HG02970 (cell line): Measurements from ENCODE around the gene CELF5.

Experiments
- ATAC-seq: cut with Tn5 transposase; IDR thresholded peaks from one replicate; pipeline ENCODE4 v1.9.1; 2021; ENCODE audit warnings: mild to moderate bottlenecking, moderate library complexity, moderate number of reproducible peaks; ENCODE audit not compliant: unreplicated experiment, low FRiP score

CELF5 gene

DNA sequence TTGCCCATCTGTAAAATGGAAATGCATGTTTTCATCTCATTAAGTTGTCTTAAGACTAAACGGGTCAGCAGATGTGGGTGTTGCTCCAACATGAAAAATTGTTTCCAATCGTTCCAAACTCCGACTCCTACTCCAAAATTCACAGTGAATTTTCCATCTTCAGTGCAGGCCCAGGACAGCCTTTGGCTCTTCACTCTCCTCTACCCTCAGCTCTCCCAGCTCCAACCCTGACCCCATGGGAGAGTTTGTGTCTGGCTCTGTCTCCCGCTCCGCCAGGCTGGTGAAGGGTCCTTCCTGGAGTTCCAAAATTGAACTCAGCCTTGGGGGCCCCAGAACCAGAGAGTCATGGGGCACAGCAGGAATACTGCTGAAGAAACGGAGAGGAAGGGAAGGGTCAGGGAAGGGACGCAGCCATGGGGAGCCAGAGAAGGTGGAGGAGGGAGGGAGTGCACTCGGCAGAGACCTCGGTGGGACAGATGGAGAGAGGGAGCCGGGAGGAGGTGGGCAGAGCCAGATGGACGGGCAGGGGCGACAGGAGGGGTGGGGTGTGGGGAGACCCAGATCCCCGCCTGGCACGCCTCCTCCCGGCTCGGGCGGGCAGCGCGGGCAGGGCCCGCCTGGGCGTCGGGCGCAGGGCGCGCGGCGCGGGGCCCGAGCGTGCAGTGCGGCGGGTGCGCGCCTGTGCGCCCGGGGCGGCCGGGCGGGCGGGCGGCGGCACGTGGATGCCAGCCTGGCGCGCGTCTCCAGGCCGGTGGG, 45.6 kb downstream of the CELF5 start:
- ATAC-seq: no peak

DNA sequence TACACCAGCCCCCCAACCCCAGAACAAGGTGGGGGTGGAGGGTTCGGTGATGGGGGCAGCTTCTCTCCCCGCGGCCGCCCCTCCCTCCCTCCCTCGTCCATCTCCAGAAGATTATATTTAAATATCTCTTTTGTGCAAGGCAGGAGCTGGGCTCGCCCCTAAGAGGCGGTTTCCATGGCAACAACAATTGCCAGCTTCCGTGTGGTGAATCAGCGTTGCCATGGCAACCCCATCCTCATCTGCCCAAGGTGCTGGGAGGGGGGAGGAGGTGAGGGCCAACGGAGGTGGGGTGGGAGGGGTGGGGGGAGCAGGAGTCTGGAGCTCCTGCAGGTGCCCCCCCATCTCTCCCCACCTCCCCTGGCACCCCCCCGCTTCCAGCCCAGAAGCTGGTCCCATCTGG, 46.4 kb downstream of the CELF5 start:
- no peak for ATAC-seq

DNA sequence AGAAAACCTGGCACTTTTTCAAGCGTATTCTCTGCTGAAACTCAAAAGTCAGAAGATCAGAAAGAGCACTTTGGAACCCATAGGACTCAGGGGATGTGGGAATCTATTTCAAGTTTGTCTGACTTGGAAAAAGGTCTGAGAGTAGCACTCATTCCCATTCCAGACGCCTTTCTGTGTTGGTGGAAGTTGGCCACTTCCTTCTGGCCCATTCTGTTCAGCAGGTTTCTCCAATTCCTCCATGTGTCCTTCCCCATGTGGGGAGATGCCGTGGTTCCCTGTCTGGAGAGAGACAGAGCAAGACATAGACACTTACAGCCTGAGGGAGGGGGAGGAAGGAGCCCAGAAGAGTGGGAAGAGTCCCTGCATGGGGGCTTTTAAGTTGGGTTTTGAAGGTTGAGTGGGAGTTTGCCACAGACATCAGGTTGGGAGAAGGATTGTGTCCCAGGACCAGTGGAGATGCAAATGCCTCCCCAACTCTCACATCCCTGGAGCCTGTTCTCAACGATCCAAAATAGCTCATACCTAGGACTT, 48.0 kb downstream of the CELF5 start:
- ATAC-seq: no peak

GRCh38 chr19:3272952-3273351, 48.5 kb downstream of the CELF5 start:
- ATAC-seq: no peak

DNA sequence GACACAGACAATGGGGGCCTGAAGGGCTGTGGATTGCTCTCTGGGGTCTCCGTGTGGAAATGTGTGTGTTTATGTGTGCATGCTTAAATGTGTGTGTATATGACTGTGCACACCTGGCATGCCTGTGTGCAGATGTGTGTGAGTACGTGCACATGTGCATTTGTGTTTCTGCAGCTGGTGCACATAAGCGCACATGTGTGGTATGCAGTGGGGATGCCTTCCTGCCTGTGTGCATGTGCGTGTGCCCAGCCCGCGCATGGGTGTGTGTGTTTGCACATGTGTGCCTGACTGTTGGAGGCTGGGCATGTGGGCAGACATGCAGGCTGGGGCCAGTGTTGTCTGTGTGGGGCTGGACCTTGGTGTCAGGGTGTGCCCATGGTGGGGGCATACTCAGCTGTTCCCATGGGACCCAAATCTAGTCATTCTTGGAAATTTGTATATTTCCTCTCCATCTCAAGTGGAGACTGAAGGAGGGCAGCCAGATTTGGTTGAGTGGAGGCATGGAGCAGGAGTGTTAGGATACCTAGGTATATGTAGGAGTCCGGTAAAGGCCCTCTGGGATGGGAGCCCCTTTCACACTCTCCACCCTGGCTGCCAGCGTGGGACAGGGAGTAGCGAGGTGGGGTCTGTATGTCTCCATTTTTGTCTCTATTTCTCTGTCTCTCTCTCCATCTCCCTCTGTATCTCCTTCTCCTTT, 49.9 kb downstream of the CELF5 start:
- no peak for ATAC-seq

DNA sequence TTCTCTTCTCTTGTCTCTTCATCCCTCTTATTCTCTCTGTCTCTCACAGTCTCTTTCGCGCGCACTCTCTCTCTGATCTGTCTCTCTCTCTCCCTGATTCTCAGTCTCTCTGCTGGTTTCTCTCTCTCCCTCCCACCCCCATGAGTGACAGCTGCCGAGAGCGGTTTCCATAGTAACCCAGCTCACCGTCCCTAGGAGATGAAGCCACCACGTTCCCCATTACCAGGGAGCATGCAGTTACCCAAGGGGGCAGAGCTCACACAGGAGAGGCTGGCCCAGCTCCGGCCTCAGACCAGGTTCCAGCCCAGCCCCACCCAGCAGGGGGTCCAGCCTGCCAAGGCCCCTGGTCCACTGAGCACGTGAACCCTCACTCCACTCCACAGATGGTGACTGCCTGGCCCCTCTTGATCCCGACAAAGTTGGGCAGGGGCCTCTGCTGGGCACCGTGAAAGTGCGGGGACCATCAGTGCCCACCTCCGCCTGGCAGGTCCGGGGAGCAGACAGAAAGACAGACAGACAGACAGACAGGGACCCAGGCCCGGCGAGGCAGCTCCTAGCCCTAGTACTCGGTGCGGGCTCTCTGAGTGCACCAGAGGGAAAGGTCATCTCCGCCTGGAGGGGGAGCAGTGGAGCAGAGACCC, 50.6 kb downstream of the CELF5 start:
- ATAC-seq: no peak

DNA sequence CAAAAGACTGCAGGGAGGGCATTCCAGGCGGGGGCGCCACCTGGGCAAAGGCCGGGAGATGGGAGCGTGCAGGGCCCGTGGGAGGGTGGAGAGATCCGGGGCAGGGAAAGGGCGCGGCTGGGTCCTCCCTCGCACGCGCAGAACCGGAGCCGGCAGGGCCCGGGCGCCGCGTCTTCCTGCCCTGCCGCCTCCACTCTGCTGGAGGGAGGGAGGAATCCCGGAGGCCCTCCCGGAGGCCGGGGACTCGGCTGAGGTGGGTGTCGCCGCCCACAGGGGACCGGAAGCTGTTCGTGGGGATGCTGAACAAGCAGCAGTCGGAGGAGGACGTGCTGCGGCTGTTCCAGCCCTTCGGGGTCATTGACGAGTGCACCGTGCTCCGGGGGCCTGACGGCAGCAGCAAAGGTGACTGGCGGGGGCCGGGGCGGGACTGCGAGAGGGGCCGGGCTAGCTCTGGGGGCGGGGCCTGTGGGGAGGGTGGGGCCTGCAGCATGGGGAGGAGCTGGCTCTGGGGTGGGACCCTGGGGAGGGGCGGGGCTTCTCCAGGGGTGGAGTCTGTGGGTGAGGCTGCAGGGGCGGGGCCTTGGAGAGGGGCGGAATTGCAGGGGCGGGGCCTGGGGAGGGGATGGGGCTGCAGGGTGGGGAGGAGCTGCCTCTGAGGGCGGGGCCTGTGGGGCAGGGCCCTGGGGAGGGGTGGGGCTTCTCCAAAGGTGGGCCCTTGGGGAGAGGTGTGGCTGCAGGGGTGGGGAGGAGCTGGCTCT, 51.3 kb downstream of the CELF5 start:
- no peak for ATAC-seq

DNA sequence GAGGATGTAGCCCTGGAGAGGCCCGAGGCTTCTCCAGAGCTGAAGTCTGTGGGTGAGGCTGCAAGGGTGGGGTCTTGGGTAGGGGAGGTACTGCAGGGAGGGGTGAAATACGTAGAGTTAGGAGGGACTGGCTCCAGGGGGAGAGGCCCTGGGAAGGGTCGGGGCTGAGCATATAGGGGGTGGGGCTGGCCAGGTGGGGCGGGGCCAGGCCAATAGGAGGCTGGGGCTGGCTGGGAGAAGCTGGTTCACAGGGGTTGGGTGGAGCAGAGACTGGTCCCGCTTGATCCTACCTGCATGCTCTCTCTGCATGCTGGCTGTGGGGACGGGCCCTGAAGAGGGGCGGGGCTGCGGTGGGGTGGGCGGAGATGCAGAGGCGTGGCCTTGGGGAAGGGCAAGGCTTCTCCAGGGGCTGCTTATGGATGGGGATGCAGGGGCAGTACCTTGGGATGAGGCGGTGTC, 51.9 kb downstream of the CELF5 start:
- no peak for ATAC-seq

- no peak for ATAC-seq
Observed at GRCh38 chr19:3277649-3278048, 53.2 kb downstream of the CELF5 start.

DNA sequence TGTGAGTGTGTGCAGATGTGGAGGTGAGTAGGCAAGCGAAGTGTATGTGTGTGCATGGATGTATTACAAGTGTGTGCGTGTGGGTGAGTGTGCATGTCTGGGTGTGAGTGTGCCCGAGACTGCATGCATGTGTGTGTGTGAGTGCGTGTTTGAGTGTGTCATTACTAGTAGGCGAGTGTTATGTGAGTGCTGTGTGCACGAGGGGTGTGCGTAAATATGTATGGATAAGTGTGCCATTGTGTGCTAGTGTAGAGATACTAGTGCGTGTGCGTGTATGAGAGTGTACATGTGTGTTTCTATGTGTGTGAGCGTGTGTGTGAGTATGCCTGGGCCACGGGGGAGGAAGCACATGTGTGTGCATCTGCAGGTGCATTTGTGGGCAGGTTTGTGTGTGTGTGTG, 53.8 kb downstream of the CELF5 start:
- ATAC-seq: no peak

GRCh38 chr19:3278749-3279148, 54.3 kb downstream of the CELF5 start:
- no peak for ATAC-seq

GRCh38 chr19:3279306-3279705, 54.8 kb downstream of the CELF5 start:
- no peak for ATAC-seq

DNA sequence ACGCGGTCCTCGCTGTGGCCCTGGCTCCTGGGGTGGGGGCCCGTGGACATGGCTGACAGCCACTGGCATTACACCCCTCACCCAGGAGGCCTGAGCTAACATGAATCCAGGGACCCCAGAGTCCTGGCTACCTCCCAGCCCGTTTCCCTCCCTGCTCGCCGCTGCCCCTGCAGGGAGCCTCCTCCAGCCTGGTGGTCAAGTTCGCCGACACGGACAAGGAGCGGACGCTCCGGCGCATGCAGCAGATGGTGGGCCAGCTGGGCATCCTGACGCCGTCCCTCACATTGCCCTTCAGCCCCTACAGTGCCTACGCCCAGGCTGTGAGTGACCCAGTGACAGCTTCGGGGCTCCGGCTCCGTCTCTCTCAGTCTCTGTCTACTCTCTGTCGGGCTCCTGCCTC, 56.6 kb downstream of the CELF5 start:
- no peak for ATAC-seq

DNA sequence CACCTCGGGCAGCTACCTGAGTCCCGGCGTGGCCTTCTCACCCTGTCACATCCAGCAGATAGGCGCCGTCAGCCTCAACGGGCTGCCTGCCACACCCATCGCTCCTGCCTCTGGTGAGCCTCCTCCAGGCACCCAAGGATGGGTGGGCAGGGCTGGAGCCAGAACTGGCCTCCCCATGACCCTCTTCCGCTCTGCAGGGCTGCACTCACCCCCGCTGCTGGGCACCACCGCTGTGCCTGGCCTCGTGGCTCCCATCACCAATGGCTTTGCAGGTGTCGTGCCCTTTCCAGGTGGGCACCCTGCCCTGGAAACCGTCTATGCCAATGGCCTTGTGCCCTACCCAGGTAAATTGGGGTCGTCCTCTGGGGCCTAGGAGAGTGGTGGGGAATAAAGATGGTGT, 57.7 kb downstream of the CELF5 start:
- no peak for ATAC-seq

DNA sequence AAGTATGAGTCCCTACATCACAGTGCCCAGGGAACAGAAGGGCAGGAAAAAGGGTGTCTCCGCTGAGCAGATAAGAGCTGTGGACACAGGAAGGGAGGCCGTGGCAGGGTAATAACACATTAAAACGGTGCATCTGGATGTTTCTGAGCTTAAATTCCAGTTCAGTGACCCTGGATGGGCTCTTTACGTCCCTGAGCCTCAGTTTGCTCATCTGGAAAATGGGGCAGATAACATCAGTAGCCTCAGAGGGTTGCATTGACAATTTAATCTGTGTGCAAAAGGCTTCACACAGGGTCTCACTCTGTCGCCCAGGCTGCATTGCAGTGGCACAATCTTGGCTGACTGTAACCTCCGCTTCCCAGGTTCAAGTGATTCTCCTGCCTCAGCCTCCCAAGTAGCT, 58.1 kb downstream of the CELF5 start:
- ATAC-seq: no peak

- ATAC-seq: no peak
Observed at GRCh38 chr19:3283246-3283751, 58.8 kb downstream of the CELF5 start.

- no peak for ATAC-seq
Observed at GRCh38 chr19:3283886-3284657, 59.6 kb downstream of the CELF5 start.

GRCh38 chr19:3284759-3285646, 60.5 kb downstream of the CELF5 start:
- no peak for ATAC-seq
